ENCODE data around the gene ARHGAP42.

DNA sequence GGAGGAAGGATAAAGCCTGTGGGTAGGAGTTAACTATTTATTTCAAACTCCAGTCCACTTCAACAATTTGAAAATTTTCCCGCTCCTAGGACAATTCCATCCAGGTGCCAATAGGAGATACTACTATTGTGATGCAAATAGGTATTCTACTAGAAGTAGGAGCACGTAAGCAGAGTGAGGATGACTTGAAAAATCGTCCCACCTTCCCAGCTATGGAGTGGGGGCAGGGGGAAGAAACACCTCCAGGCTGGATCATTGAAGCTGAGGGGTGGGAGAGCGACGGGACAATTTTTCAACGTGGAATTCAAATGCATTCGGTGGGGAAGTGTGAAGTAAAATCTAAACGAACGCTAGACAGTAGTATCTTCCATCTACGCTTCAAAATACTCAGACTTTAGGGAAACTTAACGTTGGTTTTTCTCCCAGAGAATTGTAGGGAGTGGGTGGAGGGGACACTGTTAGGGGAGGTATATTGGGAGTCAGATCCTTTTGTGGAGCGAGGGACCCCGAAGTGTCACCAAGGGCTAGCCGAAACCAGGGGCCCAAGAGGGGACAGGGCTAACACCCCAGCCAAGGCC, 523 bp upstream of the ARHGAP42 start:
- TF ChIP-seq, protein P1, sequence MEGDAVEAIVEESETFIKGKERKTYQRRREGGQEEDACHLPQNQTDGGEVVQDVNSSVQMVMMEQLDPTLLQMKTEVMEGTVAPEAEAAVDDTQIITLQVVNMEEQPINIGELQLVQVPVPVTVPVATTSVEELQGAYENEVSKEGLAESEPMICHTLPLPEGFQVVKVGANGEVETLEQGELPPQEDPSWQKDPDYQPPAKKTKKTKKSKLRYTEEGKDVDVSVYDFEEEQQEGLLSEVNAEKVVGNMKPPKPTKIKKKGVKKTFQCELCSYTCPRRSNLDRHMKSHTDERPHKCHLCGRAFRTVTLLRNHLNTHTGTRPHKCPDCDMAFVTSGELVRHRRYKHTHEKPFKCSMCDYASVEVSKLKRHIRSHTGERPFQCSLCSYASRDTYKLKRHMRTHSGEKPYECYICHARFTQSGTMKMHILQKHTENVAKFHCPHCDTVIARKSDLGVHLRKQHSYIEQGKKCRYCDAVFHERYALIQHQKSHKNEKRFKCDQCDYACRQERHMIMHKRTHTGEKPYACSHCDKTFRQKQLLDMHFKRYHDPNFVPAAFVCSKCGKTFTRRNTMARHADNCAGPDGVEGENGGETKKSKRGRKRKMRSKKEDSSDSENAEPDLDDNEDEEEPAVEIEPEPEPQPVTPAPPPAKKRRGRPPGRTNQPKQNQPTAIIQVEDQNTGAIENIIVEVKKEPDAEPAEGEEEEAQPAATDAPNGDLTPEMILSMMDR (IDR thresholded peaks at IDR 0.05; ENCODE audit: insufficient read depth, low read length, poor library complexity, severe bottlenecking): no peak
- TF ChIP-seq EZH2phosphoT487 (conservative IDR thresholded peaks at IDR 0.05; ENCODE audit: low read length): no peak

Data from SU-DHL-6 (cell line).